ENCODE results near the gene MAP3K15.
"Not testable (repeated sequence)": the region's sequence is repeated elsewhere in the genome, so short reads cannot be mapped to it uniquely, and the experiment has no call there.

DNA sequence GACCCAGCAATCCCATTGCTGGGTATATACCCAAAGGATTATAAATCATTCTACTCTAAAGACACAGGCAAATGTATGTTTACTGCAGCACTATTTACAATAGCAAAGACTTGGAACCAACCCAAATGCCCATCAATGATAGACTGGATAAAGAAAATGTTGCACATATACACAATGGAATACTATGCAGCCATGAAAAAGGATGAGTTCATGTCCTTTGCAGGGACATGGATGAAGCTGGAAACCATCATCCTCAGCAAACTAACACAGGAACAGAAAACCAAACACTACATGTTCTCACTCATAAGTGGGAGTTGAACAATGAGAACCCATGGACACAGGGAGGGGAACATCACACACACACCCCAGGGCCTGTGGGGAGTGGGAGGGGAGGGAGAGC is 3.5 kb downstream of the MAP3K15 start:
- not testable (repeated sequence) for TF ChIP-seq ETV6 (CRISPR knock-in tag; conservative IDR thresholded peaks at IDR 0.05); ZNF224 (CRISPR knock-in tag; IDR thresholded peaks at IDR 0.05); KDM1A (CRISPR knock-in tag; IDR thresholded peaks at IDR 0.05); POLR2A (IDR thresholded peaks at IDR 0.05; ENCODE audit: insufficient read depth in 1 of 2, low read depth in 2 of 2, low read length in 2 of 2); EZH2 (conservative IDR thresholded peaks at IDR 0.05; ENCODE audit: low read depth, low read length); ZNF232 (CRISPR knock-in tag; IDR thresholded peaks at IDR 0.05; ENCODE audit: borderline replicate concordance); EP300 (IDR thresholded peaks at IDR 0.05; ENCODE audit: low read depth in 2 of 2, low read length in 2 of 2); EP300 (CRISPR knock-in tag; IDR thresholded peaks at IDR 0.05; ENCODE audit: borderline replicate concordance); KLF15 (CRISPR knock-in tag; IDR thresholded peaks at IDR 0.05; ENCODE audit: borderline replicate concordance); MYC (CRISPR knock-in tag; IDR thresholded peaks at IDR 0.05; ENCODE audit: borderline replicate concordance)
- TF ChIP-seq, protein P1, sequence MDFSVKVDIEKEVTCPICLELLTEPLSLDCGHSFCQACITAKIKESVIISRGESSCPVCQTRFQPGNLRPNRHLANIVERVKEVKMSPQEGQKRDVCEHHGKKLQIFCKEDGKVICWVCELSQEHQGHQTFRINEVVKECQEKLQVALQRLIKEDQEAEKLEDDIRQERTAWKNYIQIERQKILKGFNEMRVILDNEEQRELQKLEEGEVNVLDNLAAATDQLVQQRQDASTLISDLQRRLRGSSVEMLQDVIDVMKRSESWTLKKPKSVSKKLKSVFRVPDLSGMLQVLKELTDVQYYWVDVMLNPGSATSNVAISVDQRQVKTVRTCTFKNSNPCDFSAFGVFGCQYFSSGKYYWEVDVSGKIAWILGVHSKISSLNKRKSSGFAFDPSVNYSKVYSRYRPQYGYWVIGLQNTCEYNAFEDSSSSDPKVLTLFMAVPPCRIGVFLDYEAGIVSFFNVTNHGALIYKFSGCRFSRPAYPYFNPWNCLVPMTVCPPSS (IDR thresholded peaks at IDR 0.05), result not testable (repeated sequence)
- TF ChIP-seq, protein P2, sequence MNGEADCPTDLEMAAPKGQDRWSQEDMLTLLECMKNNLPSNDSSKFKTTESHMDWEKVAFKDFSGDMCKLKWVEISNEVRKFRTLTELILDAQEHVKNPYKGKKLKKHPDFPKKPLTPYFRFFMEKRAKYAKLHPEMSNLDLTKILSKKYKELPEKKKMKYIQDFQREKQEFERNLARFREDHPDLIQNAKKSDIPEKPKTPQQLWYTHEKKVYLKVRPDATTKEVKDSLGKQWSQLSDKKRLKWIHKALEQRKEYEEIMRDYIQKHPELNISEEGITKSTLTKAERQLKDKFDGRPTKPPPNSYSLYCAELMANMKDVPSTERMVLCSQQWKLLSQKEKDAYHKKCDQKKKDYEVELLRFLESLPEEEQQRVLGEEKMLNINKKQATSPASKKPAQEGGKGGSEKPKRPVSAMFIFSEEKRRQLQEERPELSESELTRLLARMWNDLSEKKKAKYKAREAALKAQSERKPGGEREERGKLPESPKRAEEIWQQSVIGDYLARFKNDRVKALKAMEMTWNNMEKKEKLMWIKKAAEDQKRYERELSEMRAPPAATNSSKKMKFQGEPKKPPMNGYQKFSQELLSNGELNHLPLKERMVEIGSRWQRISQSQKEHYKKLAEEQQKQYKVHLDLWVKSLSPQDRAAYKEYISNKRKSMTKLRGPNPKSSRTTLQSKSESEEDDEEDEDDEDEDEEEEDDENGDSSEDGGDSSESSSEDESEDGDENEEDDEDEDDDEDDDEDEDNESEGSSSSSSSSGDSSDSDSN (CRISPR knock-in tag; IDR thresholded peaks at IDR 0.05), result not testable (repeated sequence)
- TF ChIP-seq, protein P3, sequence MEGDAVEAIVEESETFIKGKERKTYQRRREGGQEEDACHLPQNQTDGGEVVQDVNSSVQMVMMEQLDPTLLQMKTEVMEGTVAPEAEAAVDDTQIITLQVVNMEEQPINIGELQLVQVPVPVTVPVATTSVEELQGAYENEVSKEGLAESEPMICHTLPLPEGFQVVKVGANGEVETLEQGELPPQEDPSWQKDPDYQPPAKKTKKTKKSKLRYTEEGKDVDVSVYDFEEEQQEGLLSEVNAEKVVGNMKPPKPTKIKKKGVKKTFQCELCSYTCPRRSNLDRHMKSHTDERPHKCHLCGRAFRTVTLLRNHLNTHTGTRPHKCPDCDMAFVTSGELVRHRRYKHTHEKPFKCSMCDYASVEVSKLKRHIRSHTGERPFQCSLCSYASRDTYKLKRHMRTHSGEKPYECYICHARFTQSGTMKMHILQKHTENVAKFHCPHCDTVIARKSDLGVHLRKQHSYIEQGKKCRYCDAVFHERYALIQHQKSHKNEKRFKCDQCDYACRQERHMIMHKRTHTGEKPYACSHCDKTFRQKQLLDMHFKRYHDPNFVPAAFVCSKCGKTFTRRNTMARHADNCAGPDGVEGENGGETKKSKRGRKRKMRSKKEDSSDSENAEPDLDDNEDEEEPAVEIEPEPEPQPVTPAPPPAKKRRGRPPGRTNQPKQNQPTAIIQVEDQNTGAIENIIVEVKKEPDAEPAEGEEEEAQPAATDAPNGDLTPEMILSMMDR (CRISPR knock-in tag; IDR thresholded peaks at IDR 0.05), result not testable (repeated sequence)
